IMR-90 (cell line): ENCODE data around the gene ASS1. TPM values are rescaled to one million over a fixed set of nuclear protein-coding genes. Genes with fewer than 3 reads are reported as not detected.

ENCODE experiments used
- ATAC-seq: fragments of 200-7000 bp; cut with Tn5 transposase; 2 replicates; pipeline ENCODE4 v1.9.1; 2020; ENCODE audit warnings: low read depth, mild to moderate bottlenecking, moderate library complexity
- BruUV-seq: library from RNA; stranded (reverse); fragments of 400-500 nt; replicated peaks from 2 replicates; lab custom pipeline; 2021; lab: Mats Ljungman, UMichigan
- CTCF ChIA-PET: fragments of 300-600 bp; formaldehyde crosslinking; extraction: SDS; loops from one replicate; lab custom pipeline; 2021; ENCODE audit warnings: antibody characterized with exemption; lab: Yijun Ruan, JAX
- POLR2A ChIA-PET: fragments of 300-600 bp; sonication (Branson Sonifier 250); formaldehyde crosslinking; loops from one replicate; lab custom pipeline; 2022; ENCODE audit warnings: antibody characterized with exemption; ENCODE audit not compliant: unreplicated experiment; lab: Charles Lee
- DNase-seq: peaks from one replicate; pipeline ENCODE4 v3.0.0; 2013
- H2AFZ ChIP-seq: replicated peaks from 2 replicates; pipeline ENCODE3; 2013; ENCODE audit warnings: low read length, mild to moderate bottlenecking; ENCODE audit not compliant: poor library complexity
- H2AK5ac ChIP-seq: 2 replicates; pipeline ENCODE4 v1.6.1; 2013; ENCODE audit warnings: low read depth, low read length, inconsistent platforms
- H2AK9ac ChIP-seq: replicated peaks from 2 replicates; pipeline ENCODE3; 2013; ENCODE audit warnings: mild to moderate bottlenecking, low read depth, low read length, moderate library complexity; ENCODE audit not compliant: poor library complexity
- H2BK120ac ChIP-seq: 2 replicates; pipeline ENCODE4 v1.6.1; 2013; ENCODE audit warnings: low read depth, low read length, inconsistent platforms
- H2BK15ac ChIP-seq: 3 replicates; pipeline ENCODE4 v1.6.1; 2013; ENCODE audit warnings: low read depth, low read length, inconsistent platforms
- H2BK20ac ChIP-seq: 2 replicates; pipeline ENCODE4 v1.6.1; 2013; ENCODE audit warnings: low read depth, mild to moderate bottlenecking, inconsistent platforms, low read length, moderate library complexity
- H2BK5ac ChIP-seq: 2 replicates; pipeline ENCODE4 v1.6.1; 2013; ENCODE audit warnings: mild to moderate bottlenecking, low read depth, low read length, inconsistent platforms; ENCODE audit not compliant: poor library complexity, severe bottlenecking
- H3K14ac ChIP-seq: replicated peaks from 2 replicates; pipeline ENCODE4 v1.6.1; 2013; ENCODE audit warnings: low read depth, low read length, inconsistent platforms
- H3K18ac ChIP-seq: 2 replicates; pipeline ENCODE4 v1.6.1; 2013; ENCODE audit warnings: low read depth, low read length, control low read depth
- H3K23ac ChIP-seq: 2 replicates; pipeline ENCODE4 v1.6.1; 2013; ENCODE audit warnings: low read depth, low read length, inconsistent platforms
- H3K27ac ChIP-seq: 2 replicates; pipeline ENCODE4 v1.5.1; 2013; ENCODE audit warnings: mild to moderate bottlenecking, control low read depth, low read length; ENCODE audit not compliant: insufficient read depth
- H3K27me3 ChIP-seq: 2 replicates; pipeline ENCODE4 v1.6.1; 2013; ENCODE audit warnings: low read length; ENCODE audit not compliant: control insufficient read depth, insufficient read depth
- H3K36me3 ChIP-seq: 2 replicates; pipeline ENCODE4 v1.6.1; 2013; ENCODE audit warnings: low read length, mixed read lengths; ENCODE audit not compliant: control insufficient read depth, insufficient read depth
- H3K4ac ChIP-seq: 2 replicates; pipeline ENCODE4 v1.6.1; 2013; ENCODE audit warnings: low read depth, low read length, inconsistent platforms
- H3K4me1 ChIP-seq: 2 replicates; pipeline ENCODE4 v1.6.1; 2013; ENCODE audit warnings: low read length, mixed read lengths; ENCODE audit not compliant: control insufficient read depth, insufficient read depth
- H3K4me2 ChIP-seq: 2 replicates; pipeline ENCODE4 v1.6.1; 2013; ENCODE audit warnings: low read depth, mild to moderate bottlenecking, control low read depth, low read length, moderate library complexity
- H3K4me3 ChIP-seq: 2 replicates; pipeline ENCODE4 v1.5.1; 2013; ENCODE audit warnings: low read depth, mild to moderate bottlenecking, control low read depth, low read length, moderate library complexity; ENCODE audit not compliant: insufficient read depth
- H3K56ac ChIP-seq: 2 replicates; pipeline ENCODE4 v1.6.1; 2013; ENCODE audit warnings: low read length, inconsistent platforms; ENCODE audit not compliant: insufficient read depth; ENCODE audit errors: extremely low read depth
- H3K79me1 ChIP-seq, 2 experiments: 2 replicates each; pipeline ENCODE4 v1.6.1; 2013; ENCODE audit warnings: low read length in 2 of 2, inconsistent platforms in 1 of 2, low read depth in 1 of 2
- H3K9ac ChIP-seq: 2 replicates; pipeline ENCODE4 v1.6.1; 2013; ENCODE audit warnings: low read depth, low read length, control low read depth
- H3K9me1 ChIP-seq: 2 replicates; pipeline ENCODE4 v1.6.1; 2013; ENCODE audit warnings: low read length, inconsistent platforms; ENCODE audit not compliant: insufficient read depth
- H3K9me3 ChIP-seq: 2 replicates; pipeline ENCODE4 v1.6.1; 2013; ENCODE audit warnings: low read length; ENCODE audit not compliant: control insufficient read depth, insufficient read depth
- H4K20me1 ChIP-seq: 2 replicates; pipeline ENCODE4 v1.6.1; 2013; ENCODE audit warnings: low read length, inconsistent platforms; ENCODE audit not compliant: insufficient read depth
- H4K5ac ChIP-seq: 2 replicates; pipeline ENCODE4 v1.6.1; 2013; ENCODE audit warnings: mild to moderate bottlenecking, low read depth, low read length, control low read depth
- H4K8ac ChIP-seq, 2 experiments: 2 replicates each; pipeline ENCODE4 v1.6.1; 2013; ENCODE audit warnings: low read depth in 2 of 2, low read length in 2 of 2, control low read depth in 1 of 2, inconsistent platforms in 1 of 2
- H4K91ac ChIP-seq: 2 replicates; pipeline ENCODE4 v1.6.1; 2013; ENCODE audit warnings: low read depth, low read length, inconsistent platforms; ENCODE audit not compliant: insufficient read depth
- BHLHE40 ChIP-seq: fragments of 150-350 bp; IDR thresholded peaks from 2 replicates; pipeline ENCODE4 v1.6.1; 2016; ENCODE audit warnings: mild to moderate bottlenecking, low read depth, low read length
- ELK1 ChIP-seq: fragments of 150-350 bp; IDR thresholded peaks from 2 replicates; pipeline ENCODE4 v1.6.1; 2016; ENCODE audit warnings: low read depth, mild to moderate bottlenecking, low read length, moderate library complexity, borderline replicate concordance
- POLR2A ChIP-seq: IDR thresholded peaks from 2 replicates; pipeline ENCODE4 v1.6.1; 2012; ENCODE audit warnings: mild to moderate bottlenecking, low read depth, low read length
- USF2 ChIP-seq: fragments of 150-350 bp; IDR thresholded peaks from 2 replicates; pipeline ENCODE4 v1.6.1; 2017; ENCODE audit warnings: mild to moderate bottlenecking, antibody characterized with exemption, low read length, low read depth
- WGBS, 2 experiments: methylation state at CpG; one replicate each; pipeline versions ENCODE4 v1.1.5 to v1.1.7; 2013; ENCODE audit warnings: missing lambda C conversion rate in 2 of 2; ENCODE audit not compliant: insufficient read length in 1 of 2; ENCODE audit errors: extremely low coverage in 2 of 2; 5-methylcytosine and 5-hydroxymethylcytosine counted together
- dilution Hi-C: fragments of 300-500 bp; cut with HindIII; formaldehyde crosslinking; loops from one replicate; pipeline ENCODE4 v1.14.3; 2018; ENCODE audit warnings: low sequenced_read_pairs; ENCODE audit not compliant: unreplicated experiment
- in situ Hi-C: fragments of 300-500 bp; cut with MboI; formaldehyde crosslinking; loops from 3 replicates; pipeline ENCODE4 v1.14.3; 2019; ENCODE audit warnings: low sequenced_read_pairs, inconsistent platforms, mixed read lengths
- intact Hi-C: fragments of 100-400 bp; cut with micrococcal nuclease; formaldehyde crosslinking; loops from 2 replicates; pipeline ENCODE4 v1.10.0; 2022
- polyA plus RNA-seq, 3 experiments: library from polyadenylated mRNA; depleted of rRNA; stranded (reverse); fragments of >200 nt; gene quantifications; 2 replicates each; pipeline ENCODE4 v1.2.3, GENCODE V29; 2012; ENCODE audit warnings: low replicate concordance in 1 of 3
- total RNA-seq: library from RNA; depleted of rRNA; stranded (reverse); fragments of >200 nt; gene quantifications from 2 replicates; pipeline ENCODE4 v1.2.3, GENCODE V29; 2012

ASS1 gene
- total and polyA plus RNA-seq, 2 of the 4 experiments (the other 2 are of a cell fraction), result 39.6 to 41.9 TPM

GRCh38 chr9:130512199-130512598 lies 67.4 kb downstream of the ASS1 start:
- Histone ChIP-seq H2AK5ac (no peak overlapping the region), H3K36me3 (no peaks in the 10 kb centered on the region), H3K9ac (no peak overlapping the region), H3K79me1 (no peaks in the 10 kb centered on the region), H3K56ac (no peak overlapping the region), H3K27ac (no peak overlapping the region), H3K4me2 (no peak overlapping the region), H4K20me1 (no peaks in the 10 kb centered on the region), H3K18ac (no peak overlapping the region), H4K5ac (no peak overlapping the region), H2AK9ac (no peak overlapping the region), H2BK120ac (no peak overlapping the region), H3K4me1 (no peaks in the 10 kb centered on the region), H3K9me1 (no peaks in the 10 kb centered on the region), H4K8ac (no peak overlapping the region), H4K91ac (no peak overlapping the region), H3K4ac (no peak overlapping the region), H2BK20ac (no peak overlapping the region), H3K14ac (no peak overlapping the region), H2BK5ac (no peak overlapping the region), H3K23ac (no peak overlapping the region), H2BK15ac (no peak overlapping the region), H3K4me3 (no peak overlapping the region), H3K27me3 (peaks cover 13% of the 10 kb centered on the region), H3K9me3 (peaks cover 7% of the 10 kb centered on the region), H2AFZ (no peak overlapping the region)
- no peak for DNase-seq
- ChIA-PET POLR2A (no interaction called here), CTCF (no interaction called here)
- no peak for ATAC-seq
- intact Hi-C loops (no loop called here), dilution Hi-C loops (no loop called here), in situ Hi-C loops (no loop called here)
- no peak for TF ChIP-seq USF2
- no peak for TF ChIP-seq ELK1
- no peak for TF ChIP-seq BHLHE40
- TF ChIP-seq POLR2A, result no peak
- BruUV-seq, result no TSS peak
- 33% methylated on average over 1 of the region's 4 CpGs; no CpG with 5 or more reads in 1 of the 2 experiments for WGBS, 2 experiments
